ENCODE results near the gene MSI2.

GRCh38 chr17:57557416-57557815 is 301.1 kb downstream of the MSI2 start:
- TF ChIP-seq, protein P1, sequence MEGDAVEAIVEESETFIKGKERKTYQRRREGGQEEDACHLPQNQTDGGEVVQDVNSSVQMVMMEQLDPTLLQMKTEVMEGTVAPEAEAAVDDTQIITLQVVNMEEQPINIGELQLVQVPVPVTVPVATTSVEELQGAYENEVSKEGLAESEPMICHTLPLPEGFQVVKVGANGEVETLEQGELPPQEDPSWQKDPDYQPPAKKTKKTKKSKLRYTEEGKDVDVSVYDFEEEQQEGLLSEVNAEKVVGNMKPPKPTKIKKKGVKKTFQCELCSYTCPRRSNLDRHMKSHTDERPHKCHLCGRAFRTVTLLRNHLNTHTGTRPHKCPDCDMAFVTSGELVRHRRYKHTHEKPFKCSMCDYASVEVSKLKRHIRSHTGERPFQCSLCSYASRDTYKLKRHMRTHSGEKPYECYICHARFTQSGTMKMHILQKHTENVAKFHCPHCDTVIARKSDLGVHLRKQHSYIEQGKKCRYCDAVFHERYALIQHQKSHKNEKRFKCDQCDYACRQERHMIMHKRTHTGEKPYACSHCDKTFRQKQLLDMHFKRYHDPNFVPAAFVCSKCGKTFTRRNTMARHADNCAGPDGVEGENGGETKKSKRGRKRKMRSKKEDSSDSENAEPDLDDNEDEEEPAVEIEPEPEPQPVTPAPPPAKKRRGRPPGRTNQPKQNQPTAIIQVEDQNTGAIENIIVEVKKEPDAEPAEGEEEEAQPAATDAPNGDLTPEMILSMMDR (IDR thresholded peaks at IDR 0.05): no peak
- no peak for TF ChIP-seq POLR2A (IDR thresholded peaks at IDR 0.05)

Measured in adrenal gland (tissue), 5 donors.